ENCODE measurements around the gene CUX1.

CUX1 gene

DNA sequence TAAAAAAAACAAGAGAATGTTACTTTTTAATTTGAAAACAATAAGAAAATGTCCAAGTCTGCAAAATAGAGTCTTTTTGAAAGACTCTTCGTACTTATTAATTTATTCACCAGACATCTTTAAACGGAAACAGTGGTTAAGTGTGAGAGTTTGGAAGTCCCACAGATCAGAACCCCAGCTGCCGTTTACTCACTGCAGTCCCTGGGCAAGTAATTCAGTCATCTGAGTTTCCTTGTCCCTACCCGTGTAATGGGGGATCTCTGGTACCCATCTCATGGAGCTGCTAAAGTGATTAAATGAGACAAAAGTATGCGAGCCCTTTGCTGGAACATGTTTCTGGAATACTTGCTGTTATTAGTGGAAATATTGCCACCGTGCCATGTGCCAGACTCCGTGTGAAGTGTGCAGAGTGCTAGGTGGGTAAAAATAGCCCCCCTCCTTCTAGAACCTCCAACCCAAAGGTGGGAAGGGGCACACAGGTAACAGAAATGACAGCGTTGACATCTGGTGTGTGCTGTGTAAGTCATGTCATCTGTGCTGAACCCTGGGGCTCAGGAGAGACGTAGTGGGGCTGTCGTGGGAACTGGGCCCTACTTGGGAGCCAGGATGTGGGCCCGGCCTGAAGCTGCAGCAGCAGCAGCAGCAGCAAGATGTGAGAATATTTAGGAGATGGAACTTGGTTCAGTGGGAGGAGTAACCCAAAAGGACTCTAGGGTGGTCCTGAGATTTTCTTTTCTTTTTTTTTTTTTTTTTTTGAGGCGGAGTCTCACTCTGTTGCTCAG is 140.5 kb downstream of the CUX1 start:
- no peak for DNase-seq (ENCODE audit: low read depth in 2 of 2)

DNA sequence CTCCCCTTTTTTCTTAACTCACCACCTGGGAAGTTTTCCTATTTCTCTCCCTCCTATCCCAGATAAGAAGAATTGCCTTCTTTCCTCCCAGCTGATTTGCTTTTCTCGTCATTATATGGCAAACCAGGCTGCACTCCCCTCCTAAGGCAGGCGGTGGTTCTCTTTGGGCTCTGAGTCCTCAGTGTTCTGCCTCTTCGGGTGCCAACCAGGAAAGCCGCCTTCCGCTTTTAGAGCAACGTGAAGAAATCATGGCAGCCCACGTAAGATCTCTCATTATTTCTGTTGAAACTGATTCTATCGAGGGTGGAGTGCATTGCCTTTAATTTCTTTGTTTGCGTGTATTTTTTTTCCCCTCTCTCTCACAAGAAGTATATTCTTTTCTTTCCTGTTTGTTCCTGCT is 141.9 kb downstream of the CUX1 start:
- no peak for DNase-seq (ENCODE audit: low read depth in 2 of 2)

DNA sequence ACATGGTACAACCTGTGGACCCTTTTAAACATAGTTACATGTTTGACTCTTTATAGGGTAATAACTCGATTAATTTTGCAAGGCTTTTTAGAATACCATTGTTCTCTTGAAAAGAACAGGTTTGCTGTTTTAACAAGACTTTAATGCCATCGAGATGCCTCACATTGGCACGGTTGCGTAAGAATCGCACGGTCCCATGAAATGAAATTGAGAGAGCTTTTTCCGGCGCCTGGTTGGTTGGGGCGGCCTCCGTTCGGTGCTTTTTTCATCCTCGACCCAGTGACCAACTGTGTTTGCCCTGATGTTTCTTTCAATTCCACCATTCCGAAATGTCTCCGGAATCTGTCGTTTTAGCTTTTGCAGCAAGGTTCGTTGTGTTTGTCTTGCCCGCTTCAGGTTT is 142.4 kb downstream of the CUX1 start:
- no peak for DNase-seq (ENCODE audit: low read depth in 2 of 2)

DNA sequence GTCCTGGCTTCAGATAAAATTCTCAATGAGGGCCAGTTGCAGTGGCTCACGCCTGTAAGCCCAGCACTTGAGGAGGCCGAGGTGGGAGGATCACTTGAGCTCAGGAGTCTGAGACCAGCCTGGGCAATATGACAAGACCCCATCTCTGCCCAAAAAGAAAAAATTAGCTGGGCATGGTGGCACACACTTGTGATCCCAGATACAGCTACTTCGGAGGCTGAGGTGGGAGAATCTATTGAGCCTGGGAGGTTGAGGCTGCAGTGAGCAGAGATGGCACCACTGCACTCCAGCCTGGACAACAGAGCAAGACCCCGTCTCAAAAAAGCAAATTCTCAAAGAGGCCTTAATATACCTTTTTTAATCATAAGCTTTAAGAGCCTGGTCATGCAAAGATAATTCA is 142.9 kb downstream of the CUX1 start:
- DNase-seq (ENCODE audit: low read depth in 2 of 2), result no peak

DNA sequence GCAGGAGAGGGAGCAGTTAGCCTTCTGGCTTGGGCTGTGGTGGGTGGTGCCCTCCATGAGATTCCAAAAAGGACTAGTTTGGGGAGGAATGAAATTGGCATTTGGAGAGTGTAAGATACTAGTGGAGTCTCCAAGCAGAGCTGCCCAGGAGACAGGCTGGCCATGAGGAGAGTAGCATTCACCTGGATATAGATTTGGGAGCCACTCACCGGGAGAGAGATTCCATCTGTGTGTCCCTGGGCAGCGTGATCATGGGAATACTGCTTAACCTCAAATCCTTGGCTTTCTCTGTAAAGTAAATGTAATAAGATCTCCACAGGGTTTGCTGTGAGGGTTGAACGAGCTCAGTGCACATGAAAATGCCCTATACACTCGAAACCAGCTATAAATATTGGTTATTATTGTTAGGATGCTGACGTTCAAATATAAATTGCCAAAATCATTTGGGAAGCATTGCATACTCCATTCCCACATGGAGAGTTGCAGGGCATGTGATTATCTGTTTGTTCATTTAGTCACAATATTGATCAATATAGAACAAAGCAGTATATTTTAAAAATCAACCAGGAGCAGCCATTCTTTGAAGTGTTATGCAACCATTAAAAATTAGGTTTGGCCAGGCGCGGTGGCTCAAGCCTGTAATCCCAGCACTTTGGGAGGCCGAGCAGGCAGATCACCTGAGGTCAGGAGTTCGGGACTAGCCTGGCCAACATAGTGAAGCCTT is 143.7 kb downstream of the CUX1 start:
- no peak for DNase-seq (ENCODE audit: low read depth in 2 of 2)

DNA sequence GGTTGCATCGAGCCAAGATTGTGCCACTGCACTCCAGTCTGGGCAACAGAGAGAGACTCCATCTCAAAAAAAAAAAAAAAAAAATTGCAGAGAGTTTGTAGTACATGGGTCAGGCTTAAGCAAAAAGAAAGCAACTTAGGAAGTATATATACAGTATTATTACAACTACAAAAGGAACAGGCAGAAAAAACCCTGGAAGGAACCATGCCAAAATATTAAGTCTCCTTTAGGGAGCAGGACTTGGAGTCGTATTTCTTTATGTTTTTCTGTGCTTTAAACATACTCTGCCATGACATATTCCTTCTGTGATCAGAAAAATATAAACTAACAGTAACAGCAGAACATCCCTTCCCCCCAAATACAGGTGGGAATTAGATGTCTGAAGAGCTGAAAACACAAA is 144.4 kb downstream of the CUX1 start:
- DNase-seq (ENCODE audit: low read depth in 2 of 2), result no peak

DNA sequence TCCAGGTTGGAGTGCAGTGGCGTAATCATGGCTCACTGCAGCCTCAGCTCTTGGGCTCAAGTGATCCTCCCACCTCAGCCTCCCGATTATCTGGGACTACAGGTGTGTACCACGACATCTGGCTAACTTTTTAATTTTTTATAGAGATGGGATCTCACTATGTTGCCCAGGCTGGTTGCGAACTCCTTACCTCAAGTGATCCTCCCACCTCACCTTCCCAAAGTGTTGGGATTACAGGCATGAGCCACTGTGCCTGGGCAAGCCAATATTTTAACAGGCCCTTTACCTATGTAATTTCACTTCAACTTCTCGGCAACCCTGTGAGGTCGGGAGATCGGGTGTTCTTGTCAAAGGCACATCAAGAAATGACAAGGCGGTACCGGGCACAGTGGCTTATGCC is 146.3 kb downstream of the CUX1 start:
- DNase-seq (ENCODE audit: low read depth in 2 of 2), result no peak

DNA sequence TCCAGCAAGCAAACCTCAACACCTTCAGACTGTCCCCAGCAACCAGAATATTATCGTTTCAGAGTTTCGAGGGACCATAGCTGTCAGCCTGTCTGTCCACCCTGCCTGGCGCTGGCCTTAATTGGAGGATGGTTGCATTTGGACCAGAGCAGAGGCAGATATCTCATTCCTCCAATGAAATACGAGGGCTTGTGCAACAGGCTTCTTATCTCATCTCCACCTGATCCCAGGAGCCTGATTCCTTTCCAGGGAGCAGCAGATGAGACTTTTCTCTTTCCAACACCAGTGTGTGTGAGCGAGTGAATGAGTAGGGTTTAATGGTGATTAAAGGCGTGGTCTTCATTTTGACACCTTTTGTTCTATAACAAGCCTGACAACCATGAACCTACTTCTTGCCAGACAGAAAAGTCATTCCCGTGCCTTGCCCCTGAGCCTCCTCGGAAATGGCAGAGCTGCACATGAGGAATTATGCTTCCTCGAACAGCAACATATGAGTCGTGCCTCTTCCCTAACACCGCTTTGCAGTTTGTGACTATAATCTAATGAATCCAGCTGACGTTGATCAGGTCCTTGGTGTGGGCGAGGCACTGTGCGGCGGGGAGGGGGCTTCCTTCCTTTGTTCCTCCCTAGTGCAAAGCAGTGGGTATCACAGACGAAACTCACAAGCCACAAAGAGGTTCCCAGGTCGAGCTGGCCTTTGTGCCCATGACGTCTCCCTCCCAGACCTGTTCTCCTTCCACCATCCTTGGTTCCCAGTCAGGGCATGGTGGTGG is 147.4 kb downstream of the CUX1 start:
- DNase-seq (ENCODE audit: low read depth in 2 of 2), result no peak

DNA sequence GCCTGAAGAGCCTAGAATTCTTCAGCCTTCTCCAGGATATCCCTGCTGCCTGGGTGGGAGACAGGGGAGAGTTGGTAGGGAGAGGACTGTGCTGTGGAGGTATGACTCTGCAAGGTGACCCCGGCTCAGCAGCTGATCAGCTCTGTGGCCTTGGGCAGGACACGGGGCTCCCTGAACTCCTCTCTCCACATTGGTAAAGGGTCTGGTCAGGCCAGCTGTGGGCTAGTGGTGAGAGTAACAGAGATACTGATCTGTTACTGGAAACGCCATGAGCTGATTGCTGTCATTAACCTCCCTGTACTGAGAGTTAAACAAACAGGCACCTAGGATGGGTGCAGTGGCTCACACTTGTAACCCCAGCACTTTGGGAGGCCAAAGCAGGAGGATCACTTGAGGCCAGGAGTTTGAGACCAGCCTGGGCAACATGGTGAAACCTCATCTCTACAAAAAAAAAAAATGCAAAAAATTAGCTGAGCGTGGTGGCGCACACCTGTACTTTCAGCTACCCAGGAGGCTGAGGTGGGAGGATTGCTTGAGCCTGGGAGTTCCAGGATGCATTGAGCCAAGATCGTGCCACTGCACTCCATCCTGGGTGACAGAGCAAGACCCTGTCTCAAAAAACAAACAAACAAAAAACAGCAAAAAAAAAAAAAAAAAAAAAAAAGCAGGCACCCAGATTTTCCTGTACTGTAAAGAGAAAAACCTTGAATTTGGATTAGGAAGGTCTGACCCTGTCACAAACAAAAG is 151.5 kb downstream of the CUX1 start:
- DNase-seq (ENCODE audit: low read depth in 2 of 2), result no peak

DNA sequence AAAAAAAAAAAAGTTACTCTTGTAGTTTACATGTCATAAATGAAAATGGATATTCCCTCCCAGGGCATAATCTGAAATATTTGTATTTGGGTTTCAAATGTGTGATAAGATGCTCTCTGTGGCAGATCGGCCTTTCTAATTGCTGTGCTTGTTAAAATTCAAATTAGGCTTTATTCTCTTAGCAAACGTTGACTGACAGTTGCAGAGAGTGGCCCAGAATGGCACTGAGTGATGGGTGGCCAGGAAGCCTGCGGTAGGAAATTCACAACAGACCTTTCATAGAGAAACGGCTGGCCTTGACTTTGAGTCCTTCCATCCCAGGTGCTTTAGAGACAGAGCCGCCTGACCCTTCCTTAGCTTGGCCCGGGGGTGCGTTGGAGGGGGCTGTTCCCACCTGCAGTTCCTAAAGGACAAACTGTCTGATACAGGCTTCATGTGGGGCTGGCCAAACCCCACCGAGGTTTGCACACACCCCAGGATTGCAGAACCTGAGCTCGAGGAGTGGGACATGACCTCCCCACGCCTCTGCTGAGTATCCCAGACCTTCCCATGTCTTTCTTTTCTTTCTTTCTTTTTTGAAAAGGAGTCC is 152.7 kb downstream of the CUX1 start:
- DNase-seq (ENCODE audit: low read depth in 2 of 2), result no peak

DNA sequence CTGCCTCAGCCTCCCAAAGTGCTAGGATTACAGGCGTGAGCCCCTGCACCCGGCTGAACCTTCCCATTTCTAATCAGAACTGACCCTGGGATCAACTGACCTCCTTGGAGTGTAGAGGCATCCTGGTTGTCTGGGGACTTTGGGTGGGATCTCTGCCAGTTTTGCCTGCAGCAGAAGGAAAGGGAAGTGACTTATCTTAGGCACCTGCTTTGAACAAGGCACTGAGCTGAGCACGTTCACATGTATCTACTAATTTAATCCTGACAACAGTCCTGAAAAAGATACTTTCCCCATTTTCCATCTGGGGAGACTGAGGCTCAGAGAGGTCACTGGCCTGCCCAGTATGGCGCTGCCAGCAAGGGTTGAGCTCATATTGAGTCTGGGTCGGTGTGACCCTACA is 153.4 kb downstream of the CUX1 start:
- no peak for DNase-seq (ENCODE audit: low read depth in 2 of 2)

DNA sequence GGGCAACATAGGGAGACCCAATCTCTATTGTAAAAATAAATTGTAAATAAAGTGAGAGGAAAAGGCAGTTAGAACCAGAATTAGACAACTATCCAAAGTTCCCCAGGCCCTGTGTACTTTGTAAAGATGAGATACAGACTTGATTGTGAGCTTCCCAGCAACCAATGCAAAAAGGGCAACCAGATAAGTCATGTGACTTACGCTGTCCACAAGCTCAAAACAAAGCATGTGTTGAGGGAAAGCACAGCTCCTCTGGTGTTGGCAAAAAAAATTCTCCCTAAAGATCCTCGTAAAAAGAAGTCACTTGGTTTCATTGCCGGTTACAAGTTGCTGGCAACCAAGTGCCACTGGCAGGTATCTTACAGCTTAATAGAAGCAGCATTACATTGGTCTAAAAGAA is 154.0 kb downstream of the CUX1 start:
- DNase-seq (ENCODE audit: low read depth in 2 of 2), result no peak

DNA sequence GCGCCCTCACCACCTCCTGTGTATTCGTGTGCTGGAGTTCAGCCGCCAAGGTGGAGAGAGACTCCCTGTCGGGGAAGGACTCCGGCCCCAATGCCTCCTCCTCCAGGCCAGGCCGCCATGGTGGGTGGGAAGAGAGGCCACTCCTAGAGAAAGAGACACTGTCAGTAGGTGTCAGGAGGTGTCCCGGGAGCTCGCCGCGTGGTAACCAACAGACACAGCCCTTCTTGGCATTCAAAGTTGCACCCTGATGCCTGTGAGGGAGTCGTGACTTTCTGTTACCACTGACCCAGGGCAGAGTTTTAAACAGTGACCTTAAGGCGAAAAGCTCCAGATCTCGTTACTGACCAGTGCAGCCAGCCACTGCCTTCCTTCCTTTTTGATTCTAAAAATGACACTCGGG is 155.2 kb downstream of the CUX1 start:
- no peak for DNase-seq (ENCODE audit: low read depth in 2 of 2)

DNA sequence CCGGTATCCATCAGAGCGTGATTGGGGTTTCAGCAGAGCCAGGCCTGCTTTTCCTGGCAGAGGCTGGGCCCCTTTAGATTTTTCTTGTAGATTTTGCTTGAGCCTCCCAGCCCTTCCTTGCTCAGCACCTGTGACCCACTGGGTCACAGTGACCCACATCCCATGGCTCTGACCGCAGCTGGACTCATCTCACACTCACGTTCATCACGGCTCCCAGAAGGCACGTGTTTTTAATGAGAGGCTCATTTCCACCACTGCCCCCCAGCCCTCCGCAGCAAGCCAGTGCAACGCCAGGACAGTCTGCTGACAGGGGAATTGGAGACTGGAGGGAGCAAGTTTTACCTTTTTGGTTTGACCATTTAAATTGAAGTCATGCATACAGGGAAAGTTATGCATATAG is 155.7 kb downstream of the CUX1 start:
- DNase-seq (ENCODE audit: low read depth in 2 of 2), result no peak

DNA sequence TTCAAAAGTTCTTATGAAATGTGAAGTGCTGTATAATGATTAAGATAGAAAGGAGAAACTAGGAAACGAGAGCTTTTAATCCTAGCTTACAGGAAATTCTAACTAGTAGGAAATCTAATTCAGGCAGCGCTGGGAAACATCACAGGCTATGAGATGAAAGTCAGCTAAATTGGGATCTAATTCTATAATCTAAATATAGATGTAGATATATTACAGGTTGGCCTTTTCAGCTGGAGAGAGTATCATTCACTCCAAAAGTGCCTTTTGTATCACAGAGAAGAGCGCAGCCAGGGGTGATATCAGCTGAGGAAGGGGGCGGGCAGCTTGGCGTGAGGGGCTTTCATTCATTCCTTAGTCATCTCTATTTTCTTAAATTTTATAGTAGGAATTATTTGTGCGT is 157.0 kb downstream of the CUX1 start:
- no peak for DNase-seq (ENCODE audit: low read depth in 2 of 2)

DNA sequence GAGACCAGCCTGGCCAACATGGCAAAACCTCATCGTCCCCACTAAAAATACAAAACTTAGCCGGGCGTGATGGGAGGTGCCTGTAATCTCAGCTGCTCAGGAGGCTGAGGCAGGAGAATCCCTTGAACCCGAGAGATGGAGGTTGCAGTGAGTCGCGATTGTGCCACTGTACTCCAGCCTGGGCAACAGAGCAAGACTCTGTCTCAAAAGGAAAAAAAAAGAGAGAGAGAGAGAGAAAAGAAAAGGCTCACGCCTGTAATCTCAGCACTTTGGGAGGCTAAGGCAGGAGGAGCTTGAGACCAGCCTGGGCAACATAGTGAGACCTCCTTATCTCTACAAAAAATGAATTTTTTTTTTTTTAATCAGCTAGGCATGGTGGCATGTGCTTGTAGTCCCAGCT is 157.6 kb downstream of the CUX1 start:
- no peak for DNase-seq (ENCODE audit: low read depth in 2 of 2)

DNA sequence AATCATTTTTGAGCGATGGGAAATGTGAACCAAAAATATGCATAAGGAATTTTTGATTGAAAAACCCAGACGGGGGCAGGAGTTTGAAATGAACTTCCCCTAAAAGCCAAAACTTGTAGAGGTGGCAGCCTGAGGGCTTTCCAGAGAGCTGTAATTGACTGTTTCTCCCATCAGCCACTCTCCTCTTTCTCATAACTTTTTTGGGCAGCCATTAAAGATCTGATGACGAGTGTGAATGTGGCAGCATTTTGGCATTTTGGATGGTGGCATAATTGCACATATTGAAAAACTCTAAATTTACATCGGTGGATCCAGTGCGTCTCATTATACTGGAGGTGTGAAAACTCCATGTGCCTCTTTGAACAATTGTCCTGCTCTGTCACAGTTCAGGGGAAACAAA is 159.0 kb downstream of the CUX1 start:
- DNase-seq (ENCODE audit: low read depth in 2 of 2), result no peak

DNA sequence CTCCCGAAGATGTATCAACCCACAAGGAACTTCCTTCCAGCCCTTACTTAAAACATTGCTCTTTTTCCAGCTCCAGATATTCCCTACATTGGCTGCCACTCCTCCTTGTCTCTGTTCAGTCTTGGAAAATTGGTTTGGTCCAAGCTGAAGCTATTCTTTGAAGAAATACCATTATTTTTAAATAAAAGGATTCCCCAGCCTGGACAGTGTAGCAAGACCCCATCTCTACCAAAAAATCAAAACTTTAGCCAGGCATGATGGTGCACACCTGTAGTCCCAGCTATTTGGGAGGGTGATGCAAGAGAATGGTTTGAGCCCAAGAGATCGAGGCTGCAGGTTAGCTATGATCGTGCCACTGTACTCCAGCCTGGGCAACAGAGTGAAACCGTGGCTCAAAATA is 159.8 kb downstream of the CUX1 start:
- no peak for DNase-seq (ENCODE audit: low read depth in 2 of 2)

DNA sequence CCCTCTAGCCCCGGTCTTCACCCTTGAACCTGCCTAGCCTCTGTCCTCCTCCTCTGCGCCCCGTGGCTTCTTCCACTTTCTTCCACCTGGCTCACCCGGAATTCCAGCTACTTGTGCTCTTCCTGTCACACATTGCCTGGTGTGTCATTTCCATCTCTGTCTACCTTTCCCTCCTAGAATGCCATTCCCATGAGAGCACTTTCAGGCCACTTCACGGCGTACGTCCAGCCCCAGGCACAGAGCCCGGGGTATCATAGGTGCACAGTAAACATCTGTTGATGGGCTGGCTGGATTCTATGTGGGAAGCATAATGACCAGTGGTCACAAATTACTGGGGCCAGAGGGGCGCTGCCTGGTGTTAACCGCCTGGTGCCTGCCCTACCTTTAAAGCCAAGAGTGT is 161.3 kb downstream of the CUX1 start:
- DNase-seq (ENCODE audit: low read depth in 2 of 2), result no peak

DNA sequence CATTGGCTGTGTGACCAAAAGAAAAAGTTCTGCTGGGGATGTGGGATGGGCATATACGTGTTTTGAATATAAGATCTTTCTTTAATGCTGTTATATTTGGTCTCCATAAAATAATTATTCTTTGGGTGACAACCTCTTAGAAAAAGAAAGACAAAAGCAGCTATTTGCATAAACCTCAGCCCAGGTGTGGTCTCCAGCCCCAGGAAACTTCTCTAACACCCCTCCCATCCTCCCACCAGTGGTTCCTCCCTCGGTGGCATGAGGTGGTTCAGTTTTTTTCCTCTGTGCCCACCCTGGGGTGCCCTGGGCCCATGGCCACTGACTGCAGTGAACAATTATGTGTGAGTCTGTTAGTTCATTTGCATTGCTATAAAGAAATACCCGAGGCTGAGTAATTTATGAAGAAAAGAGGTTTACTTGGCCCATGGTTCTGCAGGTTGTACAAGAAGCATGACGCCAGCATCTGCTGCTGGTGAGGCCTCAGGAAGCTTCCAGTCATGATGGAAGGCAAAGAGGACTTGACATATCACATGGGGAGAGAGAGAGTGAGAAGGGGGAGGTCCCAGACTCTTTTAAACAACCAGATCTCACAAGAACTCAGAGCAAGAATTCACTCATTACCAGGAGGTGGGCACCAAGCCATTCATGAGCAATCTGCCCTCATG is 165.9 kb downstream of the CUX1 start:
- DNase-seq (ENCODE audit: low read depth in 2 of 2), result no peak

Data from stimulated activated CD8-positive, alpha-beta memory T cell treated with anti-CD3 and anti-CD28 coated beads, Interleukin-7, amount 100 ng/mL, for 1 hour (primary cell).